Activated CD8-positive, alpha-beta memory T cell treated with anti-CD3 and anti-CD28 coated beads for 1 hour (primary cell): ENCODE results near the gene GHRL.

Experiments used
- DNase-seq, 2 donors: peaks; one replicate each; pipeline ENCODE4 v3.0.0-alpha.2; 2020; ENCODE audit warnings: low read depth in 1 of 2; ENCODE audit errors: extremely low read depth in 1 of 2

Gene GHRL

GRCh38 chr3:10248184-10248983 lies 44.4 kb downstream of the GHRL start, which contains the start of gene TATDN2:
Gene TATDN2, plus strand, starts transcription at chr3:10248459. Its CDS starts 742 bp downstream, at chr3:10249201.
- DNase-seq, result peak; percentile 80 to 84

- DNase-seq, result no peak
Measured at GRCh38 chr3:10247679-10248183, 45.0 kb downstream of the GHRL start.

- DNase-seq, result no peak
Measured at GRCh38 chr3:10245081-10245712, 47.5 kb downstream of the GHRL start.

- no peak for DNase-seq
Measured at GRCh38 chr3:10244009-10244408, 48.7 kb downstream of the GHRL start.

GRCh38 chr3:10242182-10243065 lies 50.3 kb downstream of the GHRL start:
- peak; percentile 56 to 61 for DNase-seq

GRCh38 chr3:10240799-10241198 lies 51.9 kb downstream of the GHRL start:
- no peak for DNase-seq

- DNase-seq, result no peak
Measured at GRCh38 chr3:10238345-10239183, 54.2 kb downstream of the GHRL start.
